SK-MEL-5 (cell line): ENCODE data around the gene ARMC9. TPM values are rescaled to one million over a fixed set of nuclear protein-coding genes. Genes with fewer than 3 reads are reported as not detected.
"Not testable (repeated sequence)": the region's sequence is repeated elsewhere in the genome, so short reads cannot be mapped to it uniquely, and the experiment has no call there.

Experiments used
- DNase-seq: peaks from one replicate; pipeline ENCODE4 v3.0.0-alpha.2; 2016; ENCODE audit warnings: low read depth, low spot score
- in situ Hi-C: cut with HindIII; loops from 2 replicates; pipeline ENCODE4 v1.10.0; 2016; ENCODE audit warnings: low sequenced_read_pairs, high pct_unique_total_duplicates, low pct_unique_long_range_greater_than_20kb
- total RNA-seq: library from RNA; depleted of rRNA; stranded (reverse); fragments of >200 nt; shearing (Covaris generic); gene quantifications from 2 replicates; pipeline ENCODE4 v1.2.3, GENCODE V29; 2014

Gene ARMC9
- total RNA-seq, 1 experiment from 2014 or later, result 23.0 TPM

GRCh38 chr2:231197196-231197595 is 1.2 kb upstream of the ARMC9 start:
- DNase-seq, in situ Hi-C loops: not testable (repeated sequence)

- in situ Hi-C loops, result no loop called here
Measured at GRCh38 chr2:231197706-231198290, 633 bp upstream of the ARMC9 start.

GRCh38 chr2:231199219-231199618 is 788 bp downstream of the ARMC9 start:
- in situ Hi-C loops, result no loop called here
- DNase-seq, result no peak

More at GRCh38 chr2:231197706-231198290, 633 bp upstream of the ARMC9 start:
- DNase-seq, result no peak

- in situ Hi-C loops, result no loop called here
- peak; percentile 30 for DNase-seq
Measured at GRCh38 chr2:231200805-231201474, 2.5 kb downstream of the ARMC9 start.

- no peak for DNase-seq
- in situ Hi-C loops, result no loop called here
Measured at GRCh38 chr2:231201475-231201814, 3.0 kb downstream of the ARMC9 start.

- DNase-seq, result no peak
- in situ Hi-C loops, result no loop called here
Measured at GRCh38 chr2:231203087-231203486, 4.7 kb downstream of the ARMC9 start.

GRCh38 chr2:231204146-231204545 is 5.7 kb downstream of the ARMC9 start:
- no peak for DNase-seq
- in situ Hi-C loops, result no loop called here

GRCh38 chr2:231204581-231204980 is 6.2 kb downstream of the ARMC9 start:
- DNase-seq, result no peak
- in situ Hi-C loops, result no loop called here

- in situ Hi-C loops, result no loop called here
- DNase-seq, result no peak
Measured at GRCh38 chr2:231207734-231208133, 9.3 kb downstream of the ARMC9 start.

- DNase-seq, result no peak
- in situ Hi-C loops, result no loop called here
Measured at GRCh38 chr2:231210782-231211181, 12.4 kb downstream of the ARMC9 start.

GRCh38 chr2:231211486-231211885 is 13.1 kb downstream of the ARMC9 start:
- no peak for DNase-seq
- in situ Hi-C loops, result no loop called here

GRCh38 chr2:231212329-231212845 is 14.0 kb downstream of the ARMC9 start:
- no peak for DNase-seq
- in situ Hi-C loops, result no loop called here

GRCh38 chr2:231213931-231214642 is 15.7 kb downstream of the ARMC9 start:
- DNase-seq, result no peak
- in situ Hi-C loops, result no loop called here

- in situ Hi-C loops, result no loop called here
- DNase-seq, result no peak
Measured at GRCh38 chr2:231218366-231218765, 19.9 kb downstream of the ARMC9 start.

GRCh38 chr2:231219289-231219688 is 20.9 kb downstream of the ARMC9 start:
- no peak for DNase-seq
- in situ Hi-C loops, result no loop called here

GRCh38 chr2:231221761-231222160 is 23.3 kb downstream of the ARMC9 start:
- in situ Hi-C loops, result no loop called here
- DNase-seq, result peak; percentile 75

GRCh38 chr2:231222318-231223000 is 24.0 kb downstream of the ARMC9 start:
- peak; percentile 95 for DNase-seq
- in situ Hi-C loops, result no loop called here

GRCh38 chr2:231223001-231223375 is 24.6 kb downstream of the ARMC9 start:
- no peak for DNase-seq
- in situ Hi-C loops, result no loop called here
